CD4-positive, alpha-beta T cell (primary cell): ENCODE measurements around the gene LRRC14B. TPM values are rescaled to one million over a fixed set of nuclear protein-coding genes. Genes with fewer than 3 reads are reported as not detected.

Experiments
- ATAC-seq: fragments of 200-7000 bp; cut with Tn5 transposase; one replicate; pipeline ENCODE4 v1.10.0; 2022; ENCODE audit warnings: mild to moderate bottlenecking; ENCODE audit not compliant: poor library complexity
- CTCF ChIA-PET: fragments of 350-600 bp; sonication (Branson Sonifier 250); formaldehyde crosslinking; loops from one replicate; lab custom pipeline; 2021; ENCODE audit warnings: antibody characterized with exemption, inconsistent platforms; lab: Charles Lee
- POLR2A ChIA-PET: fragments of 350-600 bp; sonication (Branson Sonifier 250); formaldehyde crosslinking; loops from one replicate; lab custom pipeline; 2021; ENCODE audit warnings: antibody characterized with exemption, inconsistent platforms; lab: Charles Lee
- DNase-seq, 14 experiments: peaks; one replicate each; pipeline ENCODE4 v3.0.0-alpha.2; 2013 to 2020; ENCODE audit warnings: mixed read lengths in 2 of 14
- H3K27ac ChIP-seq, 2 donors: one replicate each; pipeline versions ENCODE4 v1.5.1 to v1.7.0; 2013; ENCODE audit warnings: low read length in 2 of 2, low read depth in 1 of 2, mild to moderate bottlenecking in 1 of 2
- H3K27me3 ChIP-seq, 2 experiments: 1 replicate in 1 of 2; 2 replicates in 1 of 2; pipeline versions ENCODE4 v1.6.1 to v1.7.0; 2013; ENCODE audit warnings: low read length in 2 of 2, control low read depth in 1 of 2, mild to moderate bottlenecking in 1 of 2, moderate library complexity in 1 of 2; ENCODE audit not compliant: insufficient read depth in 2 of 2, control insufficient read depth in 1 of 2
- H3K36me3 ChIP-seq: one replicate; pipeline ENCODE4 v1.6.1; 2013; ENCODE audit warnings: low read length, control low read depth; ENCODE audit not compliant: insufficient read depth
- H3K4me1 ChIP-seq: one replicate; pipeline ENCODE4 v1.6.1; 2013; ENCODE audit warnings: low read length, control low read depth; ENCODE audit not compliant: insufficient read depth
- H3K4me3 ChIP-seq: one replicate; pipeline ENCODE4 v1.5.1; 2013; ENCODE audit warnings: mild to moderate bottlenecking, low read length, moderate library complexity
- H3K9me3 ChIP-seq, 2 experiments: 1 replicate in 1 of 2; 2 replicates in 1 of 2; pipeline versions ENCODE4 v1.6.1 to v1.7.0; 2013; ENCODE audit warnings: low read length in 2 of 2, mild to moderate bottlenecking in 2 of 2, control low read depth in 1 of 2, moderate library complexity in 1 of 2; ENCODE audit not compliant: control insufficient read depth in 1 of 2, insufficient read depth in 1 of 2
- H3K27ac Mint-ChIP-seq: one replicate; pipeline ENCODE4 v1.8.0; 2020; ENCODE audit warnings: mixed read lengths
- H3K27me3 Mint-ChIP-seq: one replicate; pipeline ENCODE4 v1.8.0; 2021; ENCODE audit warnings: mixed read lengths
- H3K36me3 Mint-ChIP-seq: one replicate; pipeline ENCODE4 v1.8.0; 2021; ENCODE audit warnings: low read depth, mixed read lengths
- H3K4me1 Mint-ChIP-seq: one replicate; pipeline ENCODE4 v1.8.0; 2021; ENCODE audit warnings: low read depth, mixed read lengths
- H3K4me3 Mint-ChIP-seq: one replicate; pipeline ENCODE4 v1.8.0; 2020; ENCODE audit warnings: mild to moderate bottlenecking, mixed read lengths
- H3K9me3 Mint-ChIP-seq: one replicate; pipeline ENCODE4 v1.8.0; 2020; ENCODE audit warnings: mixed read lengths
- intact Hi-C, 2 experiments: fragments of 100-400 bp; cut with DNase I in 1 of 2; cut with micrococcal nuclease in 1 of 2; formaldehyde crosslinking; loops; one replicate each; pipeline versions ENCODE4 v1.15.1 to v1.9.0; 2023 to 2025; cut with DNase I, micrococcal nuclease
- total RNA-seq, 174 experiments: library from RNA in 2 of 174; stranded (reverse) in 2 of 174; gene quantifications; one replicate each; pipeline ENCODE4 v1.2.3 and lab custom pipeline; 2021 to 2026
- TF ChIP-seq, protein P1 (sequence below): fragments of 200-600 bp; IDR thresholded peaks from one replicate; pipeline ENCODE4 v1.8.0; 2022; ENCODE audit warnings: antibody characterized with exemption, mild to moderate bottlenecking

LRRC14B gene
- total RNA-seq, 2 experiments from 2014 or later: 0.14 TPM; not detected in 1

DNA sequence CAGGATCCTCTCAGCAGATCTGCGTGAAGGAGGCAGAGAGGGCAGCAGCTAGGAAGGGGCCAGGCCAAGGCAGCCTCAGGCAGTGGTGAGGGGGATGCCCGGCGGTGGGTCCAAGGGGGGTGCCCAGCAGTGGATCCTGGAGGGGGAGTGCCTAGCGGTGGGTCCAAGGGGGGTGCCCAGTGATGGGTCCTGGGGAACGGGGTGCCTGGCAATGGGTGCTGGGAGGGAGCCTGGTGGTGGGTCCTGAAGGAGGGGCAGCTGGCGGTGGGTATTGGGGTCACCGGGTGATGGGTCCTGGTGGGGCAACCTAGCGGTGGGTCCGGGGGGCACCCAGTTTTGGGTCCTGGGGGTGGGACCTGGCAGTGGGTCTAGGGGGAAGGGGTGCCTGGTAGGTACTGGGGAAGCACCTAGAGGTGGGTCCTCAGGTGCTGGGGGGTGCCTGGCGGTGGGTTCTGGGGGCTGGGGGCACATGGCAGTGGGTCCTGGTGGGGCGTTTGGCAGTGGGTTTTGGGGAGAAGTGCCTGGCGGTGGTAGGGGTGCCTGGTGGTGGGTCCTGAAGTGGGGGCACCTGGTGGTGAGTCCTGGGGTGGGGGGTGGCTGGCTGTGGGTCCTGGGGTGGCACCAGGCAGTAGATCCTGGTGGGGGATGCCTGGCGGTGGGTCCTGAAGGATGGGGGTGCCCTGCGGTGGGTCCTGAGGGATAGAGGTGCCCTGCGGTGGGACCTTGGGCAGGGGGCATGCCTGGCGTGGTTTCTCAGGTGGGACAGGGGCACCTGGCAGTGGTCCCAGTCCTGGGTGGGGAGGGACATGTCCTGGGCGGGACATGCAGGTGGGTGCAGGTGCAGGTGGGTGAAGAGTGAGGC is 1.9 kb downstream of the LRRC14B start:
- ChIA-PET POLR2A (interaction anchor here (1.1 kb wide), 1 partner anchor 25 kb away, joined by 4 read pairs; the partner anchor contains the start of genes CCDC127 and SDHA), CTCF (no interaction called here)
- Histone ChIP-seq H3K27ac (no peak overlapping the region), H3K27me3 (peaks cover 4 to 5% of the 10 kb centered on the region in 2 experiments), H3K9me3 (peaks cover 0 to 8% of the 10 kb centered on the region in 2 experiments), H3K4me1 (peaks cover 15% of the 10 kb centered on the region), H3K4me3 (no peak overlapping the region), H3K36me3 (no peaks in the 10 kb centered on the region)
- Mint-ChIP-seq H3K27me3 (peaks cover 6% of the 10 kb centered on the region), H3K36me3 (no peaks in the 10 kb centered on the region), H3K4me1 (peaks cover 7% of the 10 kb centered on the region), H3K27ac (no peak overlapping the region), H3K4me3 (no peak overlapping the region), H3K9me3 (no peaks in the 10 kb centered on the region)
- ATAC-seq (no peak), DNase-seq (no peak)
- TF ChIP-seq, protein P1, sequence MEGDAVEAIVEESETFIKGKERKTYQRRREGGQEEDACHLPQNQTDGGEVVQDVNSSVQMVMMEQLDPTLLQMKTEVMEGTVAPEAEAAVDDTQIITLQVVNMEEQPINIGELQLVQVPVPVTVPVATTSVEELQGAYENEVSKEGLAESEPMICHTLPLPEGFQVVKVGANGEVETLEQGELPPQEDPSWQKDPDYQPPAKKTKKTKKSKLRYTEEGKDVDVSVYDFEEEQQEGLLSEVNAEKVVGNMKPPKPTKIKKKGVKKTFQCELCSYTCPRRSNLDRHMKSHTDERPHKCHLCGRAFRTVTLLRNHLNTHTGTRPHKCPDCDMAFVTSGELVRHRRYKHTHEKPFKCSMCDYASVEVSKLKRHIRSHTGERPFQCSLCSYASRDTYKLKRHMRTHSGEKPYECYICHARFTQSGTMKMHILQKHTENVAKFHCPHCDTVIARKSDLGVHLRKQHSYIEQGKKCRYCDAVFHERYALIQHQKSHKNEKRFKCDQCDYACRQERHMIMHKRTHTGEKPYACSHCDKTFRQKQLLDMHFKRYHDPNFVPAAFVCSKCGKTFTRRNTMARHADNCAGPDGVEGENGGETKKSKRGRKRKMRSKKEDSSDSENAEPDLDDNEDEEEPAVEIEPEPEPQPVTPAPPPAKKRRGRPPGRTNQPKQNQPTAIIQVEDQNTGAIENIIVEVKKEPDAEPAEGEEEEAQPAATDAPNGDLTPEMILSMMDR: no peak
- intact Hi-C loops: no loop called here

DNA sequence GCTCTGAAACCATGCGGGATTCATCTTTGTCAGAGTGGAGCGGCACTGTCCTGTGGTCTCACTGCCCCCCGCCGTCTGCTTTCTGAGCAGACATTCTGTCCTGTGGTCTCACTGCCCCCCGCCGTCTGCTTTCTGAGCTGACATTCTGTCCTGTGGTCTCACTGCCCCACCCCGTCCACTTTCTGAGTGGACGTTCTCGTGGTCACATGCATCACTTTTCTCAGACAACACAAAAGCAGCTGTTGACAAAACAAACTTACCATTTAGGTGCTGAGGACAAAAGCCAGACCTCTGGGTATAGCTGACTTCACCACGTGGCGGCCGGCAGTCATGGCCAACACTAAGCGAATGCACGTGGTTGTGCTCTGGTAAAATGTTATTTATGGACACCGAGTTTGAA is 2.8 kb downstream of the LRRC14B start:
- Histone ChIP-seq H3K9me3 (peaks cover 0 to 8% of the 10 kb centered on the region in 2 experiments), H3K27me3 (peaks cover 4 to 5% of the 10 kb centered on the region in 2 experiments), H3K4me3 (no peak overlapping the region), H3K27ac (no peak overlapping the region), H3K36me3 (no peaks in the 10 kb centered on the region), H3K4me1 (peaks cover 7% of the 10 kb centered on the region)
- intact Hi-C loops: no loop called here
- Mint-ChIP-seq H3K9me3 (no peaks in the 10 kb centered on the region), H3K4me3 (no peak overlapping the region), H3K27me3 (no peaks in the 10 kb centered on the region), H3K36me3 (no peaks in the 10 kb centered on the region), H3K27ac (no peak overlapping the region), H3K4me1 (no peaks in the 10 kb centered on the region)
- no peak for ATAC-seq
- no peak for DNase-seq
- ChIA-PET POLR2A (interaction anchor here (1.1 kb wide), 1 partner anchor 24 kb away, joined by 4 read pairs; the partner anchor contains the start of genes CCDC127 and SDHA), CTCF (no interaction called here)
- TF ChIP-seq, protein P1: no peak

DNA sequence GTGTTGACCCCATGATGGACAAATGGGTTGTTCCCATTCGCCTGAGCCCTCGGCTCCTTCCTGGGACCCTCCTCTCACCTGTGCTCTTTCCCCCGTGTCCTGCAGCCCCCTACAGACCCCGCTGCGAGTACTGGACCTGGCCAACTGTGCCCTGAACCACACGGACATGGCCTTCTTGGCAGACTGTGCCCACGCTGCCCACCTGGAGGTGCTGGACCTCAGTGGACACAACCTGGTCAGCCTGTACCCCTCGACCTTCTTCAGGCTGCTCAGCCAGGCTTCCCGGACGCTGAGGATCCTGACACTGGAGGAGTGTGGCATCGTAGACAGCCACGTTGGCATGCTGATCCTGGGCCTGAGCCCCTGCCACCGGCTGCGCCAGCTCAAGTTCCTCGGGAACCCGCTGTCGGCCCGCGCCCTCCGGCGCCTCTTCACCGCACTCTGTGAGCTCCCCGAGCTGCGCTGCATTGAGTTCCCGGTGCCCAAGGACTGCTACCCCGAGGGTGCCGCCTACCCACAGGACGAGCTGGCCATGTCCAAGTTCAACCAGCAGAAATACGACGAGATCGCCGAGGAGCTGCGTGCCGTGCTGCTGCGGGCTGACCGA is 3.4 kb downstream of the LRRC14B start:
- POLR2A ChIA-PET: no interaction called here

More for the DNA sequence above, 3.4 kb downstream of the LRRC14B start:
- peaks cover 4 to 5% of the 10 kb centered on the region in 2 experiments for H3K27me3 ChIP-seq
- no peaks in the 10 kb centered on the region for H3K36me3 Mint-ChIP-seq
- H3K9me3 ChIP-seq: peaks cover 0 to 8% of the 10 kb centered on the region in 2 experiments
- intact Hi-C loops: no loop called here
- no peak overlapping the region for H3K27ac ChIP-seq
- H3K4me1 Mint-ChIP-seq: no peaks in the 10 kb centered on the region
- no peaks in the 10 kb centered on the region for H3K36me3 ChIP-seq
- no peaks in the 10 kb centered on the region for H3K27me3 Mint-ChIP-seq
- H3K9me3 Mint-ChIP-seq: no peaks in the 10 kb centered on the region
- DNase-seq: no peak
- CTCF ChIA-PET: no interaction called here
- H3K4me1 ChIP-seq: peaks cover 7% of the 10 kb centered on the region
- no peak overlapping the region for H3K27ac Mint-ChIP-seq
- ATAC-seq: no peak
- TF ChIP-seq, protein P1: no peak
- H3K4me3 Mint-ChIP-seq: no peak overlapping the region
- H3K4me3 ChIP-seq: no peak overlapping the region
